Activated T-cell treated with anti-CD3 and anti-CD28 coated beads, Interleukin-2, amount 50 U/mL, for 72 hours (primary cell): ENCODE measurements around the gene KBTBD8. TPM values are rescaled to one million over a fixed set of nuclear protein-coding genes. Genes with fewer than 3 reads are reported as not detected.

Experiments
- ATAC-seq, 2 donors: fragments of 150-1000 bp; cut with Tn5 transposase; replicated peaks in 1 of 2; 2 replicates each; pipeline ENCODE4 v1.10.0; 2021; ENCODE audit warnings: moderate library complexity in 2 of 2, mild to moderate bottlenecking in 1 of 2
- DNase-seq, 2 donors: peaks; one replicate each; pipeline ENCODE4 v3.0.0; 2021 to 2022; ENCODE audit warnings: mixed read lengths in 1 of 2
- H3K27ac Mint-ChIP-seq: one replicate; pipeline ENCODE4 v1.8.0; 2022; ENCODE audit warnings: mild to moderate bottlenecking, moderate library complexity, mixed read lengths
- H3K27me3 Mint-ChIP-seq: one replicate; pipeline ENCODE4 v1.8.0; 2022; ENCODE audit warnings: low read depth, mixed read lengths
- H3K36me3 Mint-ChIP-seq, 2 donors: one replicate each; pipeline ENCODE4 v1.8.0; 2022; ENCODE audit warnings: mixed read lengths in 2 of 2, mild to moderate bottlenecking in 1 of 2; ENCODE audit not compliant: insufficient read depth in 2 of 2
- H3K4me1 Mint-ChIP-seq: one replicate; pipeline ENCODE4 v1.8.0; 2022; ENCODE audit warnings: low read depth, mixed read lengths
- H3K4me3 Mint-ChIP-seq, 2 donors: one replicate each; pipeline ENCODE4 v1.8.0; 2022; ENCODE audit warnings: mild to moderate bottlenecking in 2 of 2, mixed read lengths in 2 of 2, moderate library complexity in 2 of 2
- H3K9me3 Mint-ChIP-seq, 2 donors: one replicate each; pipeline ENCODE4 v1.8.0; 2022; ENCODE audit warnings: mixed read lengths in 2 of 2
- total RNA-seq, 2 donors: library from RNA; stranded (reverse); gene quantifications; one replicate each; pipeline ENCODE4 v1.2.3, GENCODE V29; 2022

Gene KBTBD8
- total RNA-seq, 2 donors from 2014 or later: 14.7 to 20.4 TPM

GRCh38 chr3:67030785-67031740 lies 33.0 kb downstream of the KBTBD8 start:
- Mint-ChIP-seq H3K27ac (no peak overlapping the region), H3K27me3 (no peaks in the 10 kb centered on the region), H3K36me3 (no peaks in the 10 kb centered on the region), H3K4me3 (no peak overlapping the region), H3K4me1 (peaks cover 11% of the 10 kb centered on the region), H3K9me3 (peaks cover 0 to 5% of the 10 kb centered on the region in 2 donors)
- ATAC-seq: no peak
- no peak for DNase-seq

GRCh38 chr3:67031986-67032385 lies 33.9 kb downstream of the KBTBD8 start:
- H3K36me3 Mint-ChIP-seq: no peaks in the 10 kb centered on the region
- H3K27ac Mint-ChIP-seq: no peak overlapping the region
- no peak overlapping the region for H3K4me3 Mint-ChIP-seq
- ATAC-seq (no peak), DNase-seq (no peak)
- H3K9me3 Mint-ChIP-seq: peaks cover 0 to 5% of the 10 kb centered on the region in 2 donors
- peaks cover 11% of the 10 kb centered on the region for H3K4me1 Mint-ChIP-seq
- H3K27me3 Mint-ChIP-seq: no peaks in the 10 kb centered on the region

- Mint-ChIP-seq H3K9me3 (peaks cover 0 to 5% of the 10 kb centered on the region in 2 donors), H3K4me1 (peaks cover 8% of the 10 kb centered on the region), H3K27me3 (no peaks in the 10 kb centered on the region), H3K4me3 (no peak overlapping the region), H3K27ac (no peak overlapping the region), H3K36me3 (no peaks in the 10 kb centered on the region)
- no peak for ATAC-seq
- DNase-seq: no peak
Observed at GRCh38 chr3:67033079-67033478, 35.0 kb downstream of the KBTBD8 start.

- H3K9me3 Mint-ChIP-seq: peaks cover 0 to 5% of the 10 kb centered on the region in 2 donors
- no peak overlapping the region for H3K27ac Mint-ChIP-seq
- H3K4me1 Mint-ChIP-seq: no peaks in the 10 kb centered on the region
- no peak overlapping the region for H3K4me3 Mint-ChIP-seq
- H3K27me3 Mint-ChIP-seq: no peaks in the 10 kb centered on the region
- DNase-seq (no peak), ATAC-seq (no peak)
- H3K36me3 Mint-ChIP-seq: no peaks in the 10 kb centered on the region
Observed at GRCh38 chr3:67034371-67034770, 36.3 kb downstream of the KBTBD8 start.

GRCh38 chr3:67037615-67038014 lies 39.5 kb downstream of the KBTBD8 start:
- Mint-ChIP-seq H3K9me3 (no peaks in the 10 kb centered on the region), H3K27ac (no peak overlapping the region), H3K4me1 (no peaks in the 10 kb centered on the region), H3K27me3 (no peaks in the 10 kb centered on the region), H3K36me3 (no peaks in the 10 kb centered on the region), H3K4me3 (no peak overlapping the region)
- ATAC-seq: no peak
- no peak for DNase-seq

- no peaks in the 10 kb centered on the region for H3K4me1 Mint-ChIP-seq
- no peak for ATAC-seq
- no peak overlapping the region for H3K27ac Mint-ChIP-seq
Observed at GRCh38 chr3:67044295-67044694, 46.2 kb downstream of the KBTBD8 start.

GRCh38 chr3:67044955-67045354 lies 46.8 kb downstream of the KBTBD8 start:
- H3K36me3 Mint-ChIP-seq: peaks cover 0 to 2% of the 10 kb centered on the region in 2 donors
- no peaks in the 10 kb centered on the region for H3K4me1 Mint-ChIP-seq
- H3K4me3 Mint-ChIP-seq: no peak overlapping the region
- ATAC-seq (no peak), DNase-seq (no peak)
- H3K9me3 Mint-ChIP-seq: no peaks in the 10 kb centered on the region
- H3K27me3 Mint-ChIP-seq: peaks cover 2% of the 10 kb centered on the region
- no peak overlapping the region for H3K27ac Mint-ChIP-seq

More at GRCh38 chr3:67044295-67044694, 46.2 kb downstream of the KBTBD8 start:
- H3K36me3 Mint-ChIP-seq: no peaks in the 10 kb centered on the region
- no peak for DNase-seq
- no peaks in the 10 kb centered on the region for H3K27me3 Mint-ChIP-seq
- no peaks in the 10 kb centered on the region for H3K9me3 Mint-ChIP-seq
- H3K4me3 Mint-ChIP-seq: no peak overlapping the region

GRCh38 chr3:67045711-67046465 lies 47.8 kb downstream of the KBTBD8 start:
- Mint-ChIP-seq H3K27ac (no peak overlapping the region), H3K4me1 (no peaks in the 10 kb centered on the region), H3K4me3 (no peak overlapping the region), H3K36me3 (peaks cover 0 to 2% of the 10 kb centered on the region in 2 donors), H3K9me3 (no peaks in the 10 kb centered on the region), H3K27me3 (peaks cover 6% of the 10 kb centered on the region)
- ATAC-seq (no peak), DNase-seq (no peak)

- Mint-ChIP-seq H3K27me3 (peaks cover 6% of the 10 kb centered on the region), H3K36me3 (peaks cover 0 to 2% of the 10 kb centered on the region in 2 donors), H3K4me3 (no peak overlapping the region), H3K27ac (no peak overlapping the region), H3K9me3 (no peaks in the 10 kb centered on the region), H3K4me1 (no peaks in the 10 kb centered on the region)
- ATAC-seq (no peak), DNase-seq (no peak)
Observed at GRCh38 chr3:67047051-67047450, 48.9 kb downstream of the KBTBD8 start.

GRCh38 chr3:67048067-67048714 lies 50.1 kb downstream of the KBTBD8 start:
- no peaks in the 10 kb centered on the region for H3K4me1 Mint-ChIP-seq
- peaks cover 0 to 2% of the 10 kb centered on the region in 2 donors for H3K36me3 Mint-ChIP-seq
- no peak for ATAC-seq
- peaks cover 3% of the 10 kb centered on the region in 2 donors for H3K9me3 Mint-ChIP-seq
- no peak overlapping the region for H3K4me3 Mint-ChIP-seq
- no peak overlapping the region for H3K27ac Mint-ChIP-seq
- DNase-seq: no peak
- peaks cover 6% of the 10 kb centered on the region for H3K27me3 Mint-ChIP-seq

GRCh38 chr3:67048715-67049074 lies 50.6 kb downstream of the KBTBD8 start:
- Mint-ChIP-seq H3K27ac (no peak overlapping the region), H3K4me3 (no peak overlapping the region), H3K36me3 (peaks cover 0 to 2% of the 10 kb centered on the region in 2 donors), H3K4me1 (no peaks in the 10 kb centered on the region), H3K9me3 (peaks cover 3% of the 10 kb centered on the region in 2 donors), H3K27me3 (peaks cover 6% of the 10 kb centered on the region)
- ATAC-seq (no peak), DNase-seq (no peak)

GRCh38 chr3:67059443-67059842 lies 61.3 kb downstream of the KBTBD8 start:
- H3K4me1 Mint-ChIP-seq: no peaks in the 10 kb centered on the region
- no peak overlapping the region for H3K4me3 Mint-ChIP-seq
- DNase-seq: no peak
- no peak overlapping the region for H3K27ac Mint-ChIP-seq
- peaks cover 1 to 3% of the 10 kb centered on the region in 2 donors for H3K36me3 Mint-ChIP-seq
- peaks cover 4 to 6% of the 10 kb centered on the region in 2 donors for H3K9me3 Mint-ChIP-seq
- H3K27me3 Mint-ChIP-seq: peaks cover 7% of the 10 kb centered on the region
- ATAC-seq: no peak
